Loucy (cell line): ENCODE results near the gene CHCHD6.

Source experiments
- H2AFZ ChIP-seq: fragments of 200-600 bp; sonication (generic); 2 replicates; pipeline ENCODE4 v1.6.0; 2016; ENCODE audit warnings: antibody characterized with exemption, mild to moderate bottlenecking, low read length, moderate library complexity
- H3F3A ChIP-seq: fragments of 200-600 bp; 2 replicates; pipeline ENCODE4 v1.6.0; 2016; ENCODE audit warnings: antibody characterized with exemption, low read depth, mild to moderate bottlenecking
- H3K27me3 ChIP-seq: fragments of 200-600 bp; sonication (generic); 2 replicates; pipeline ENCODE4 v1.6.1; 2014; ENCODE audit warnings: low read length, mild to moderate bottlenecking; ENCODE audit not compliant: insufficient read depth, poor library complexity, severe bottlenecking
- H3K36me3 ChIP-seq: fragments of 200-600 bp; sonication (generic); 2 replicates; pipeline ENCODE4 v1.6.1; 2016; ENCODE audit warnings: low read length; ENCODE audit not compliant: insufficient read depth
- H3K4me1 ChIP-seq: fragments of 200-600 bp; sonication (generic); 2 replicates; pipeline ENCODE4 v1.5.1; 2014; ENCODE audit warnings: low read length, mild to moderate bottlenecking; ENCODE audit not compliant: insufficient read depth, poor library complexity, severe bottlenecking
- H3K4me2 ChIP-seq: fragments of 200-600 bp; sonication (generic); 2 replicates; pipeline ENCODE4 v1.6.0; 2014; ENCODE audit warnings: antibody characterized with exemption, low read length, low read depth, mild to moderate bottlenecking; ENCODE audit not compliant: poor library complexity, severe bottlenecking
- H3K4me3 ChIP-seq: fragments of 200-600 bp; sonication (generic); 2 replicates; pipeline ENCODE4 v1.5.1; 2014; ENCODE audit warnings: low read length, mild to moderate bottlenecking, mixed read lengths; ENCODE audit not compliant: poor library complexity, severe bottlenecking
- H3K79me2 ChIP-seq: fragments of 200-600 bp; sonication (generic); 2 replicates; pipeline ENCODE4 v1.6.1; 2014; ENCODE audit warnings: low read length; ENCODE audit not compliant: insufficient read depth
- H3K9ac ChIP-seq: fragments of 200-600 bp; sonication (generic); 2 replicates; pipeline ENCODE4 v1.6.0; 2014; ENCODE audit warnings: mild to moderate bottlenecking, low read depth, low read length, moderate library complexity; ENCODE audit not compliant: poor library complexity, severe bottlenecking
- H3K9me2 ChIP-seq: fragments of 200-600 bp; sonication (generic); replicated peaks from 2 replicates; pipeline ENCODE4 v1.6.1; 2016; ENCODE audit warnings: low read depth, low read length, mixed read lengths
- H3K9me3 ChIP-seq: fragments of 200-600 bp; sonication (generic); 2 replicates; pipeline ENCODE4 v1.6.1; 2014; ENCODE audit warnings: mild to moderate bottlenecking, antibody characterized with exemption, low read length, low read depth; ENCODE audit not compliant: insufficient read depth
- H4K20me1 ChIP-seq: fragments of 200-600 bp; sonication (generic); 2 replicates; pipeline ENCODE4 v1.6.0; 2014; ENCODE audit warnings: antibody characterized with exemption, low read length, mild to moderate bottlenecking; ENCODE audit not compliant: insufficient read depth, poor library complexity, severe bottlenecking
- EZH2phosphoT487 ChIP-seq: fragments of 200-600 bp; IDR thresholded peaks from 2 replicates; pipeline ENCODE4 v1.6.1; 2018; ENCODE audit warnings: antibody characterized with exemption, mild to moderate bottlenecking, moderate library complexity, borderline replicate concordance
- TF ChIP-seq, protein P1 (sequence below): fragments of 200-600 bp; sonication (generic); conservative IDR thresholded peaks from 2 replicates; pipeline ENCODE4 v1.5.1; 2014; ENCODE audit warnings: mild to moderate bottlenecking, antibody characterized with exemption, low read length

Gene CHCHD6

GRCh38 chr3:126678693-126679317 lies 25.2 kb upstream of the CHCHD6 start:
- Histone ChIP-seq H3K9me3 (no peaks in the 10 kb centered on the region), H4K20me1 (no peaks in the 10 kb centered on the region), H3K4me3 (peak overlapping the region; percentile 74), H3K4me1 (peaks cover 59% of the 10 kb centered on the region), H3K27me3 (no peaks in the 10 kb centered on the region), H3K4me2 (peak overlapping the region; percentile 88), H3F3A (no peaks in the 10 kb centered on the region), H2AFZ (peak overlapping the region; percentile 61), H3K79me2 (no peaks in the 10 kb centered on the region), H3K9me2 (no peaks in the 10 kb centered on the region), H3K9ac (peak overlapping the region; percentile 74), H3K36me3 (no peaks in the 10 kb centered on the region)
- no peak for TF ChIP-seq EZH2phosphoT487
- TF ChIP-seq, protein P1, sequence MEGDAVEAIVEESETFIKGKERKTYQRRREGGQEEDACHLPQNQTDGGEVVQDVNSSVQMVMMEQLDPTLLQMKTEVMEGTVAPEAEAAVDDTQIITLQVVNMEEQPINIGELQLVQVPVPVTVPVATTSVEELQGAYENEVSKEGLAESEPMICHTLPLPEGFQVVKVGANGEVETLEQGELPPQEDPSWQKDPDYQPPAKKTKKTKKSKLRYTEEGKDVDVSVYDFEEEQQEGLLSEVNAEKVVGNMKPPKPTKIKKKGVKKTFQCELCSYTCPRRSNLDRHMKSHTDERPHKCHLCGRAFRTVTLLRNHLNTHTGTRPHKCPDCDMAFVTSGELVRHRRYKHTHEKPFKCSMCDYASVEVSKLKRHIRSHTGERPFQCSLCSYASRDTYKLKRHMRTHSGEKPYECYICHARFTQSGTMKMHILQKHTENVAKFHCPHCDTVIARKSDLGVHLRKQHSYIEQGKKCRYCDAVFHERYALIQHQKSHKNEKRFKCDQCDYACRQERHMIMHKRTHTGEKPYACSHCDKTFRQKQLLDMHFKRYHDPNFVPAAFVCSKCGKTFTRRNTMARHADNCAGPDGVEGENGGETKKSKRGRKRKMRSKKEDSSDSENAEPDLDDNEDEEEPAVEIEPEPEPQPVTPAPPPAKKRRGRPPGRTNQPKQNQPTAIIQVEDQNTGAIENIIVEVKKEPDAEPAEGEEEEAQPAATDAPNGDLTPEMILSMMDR: no peak

GRCh38 chr3:126679318-126679751 lies 24.7 kb upstream of the CHCHD6 start:
- H3K4me2 ChIP-seq: peak overlapping the region; percentile 88
- no peaks in the 10 kb centered on the region for H3K9me2 ChIP-seq
- H3K4me3 ChIP-seq: peak overlapping the region; percentile 74
- H3K36me3 ChIP-seq: no peaks in the 10 kb centered on the region
- H3K79me2 ChIP-seq: no peaks in the 10 kb centered on the region
- H3K9ac ChIP-seq: peak overlapping the region; percentile 74
- H3K27me3 ChIP-seq: no peaks in the 10 kb centered on the region
- no peaks in the 10 kb centered on the region for H3K9me3 ChIP-seq
- H3K4me1 ChIP-seq: peaks cover 61% of the 10 kb centered on the region
- no peaks in the 10 kb centered on the region for H4K20me1 ChIP-seq
- no peaks in the 10 kb centered on the region for H3F3A ChIP-seq
- TF ChIP-seq, protein P1: peak; percentile 95
- TF ChIP-seq EZH2phosphoT487: no peak
- peak overlapping the region; percentile 61 for H2AFZ ChIP-seq

DNA sequence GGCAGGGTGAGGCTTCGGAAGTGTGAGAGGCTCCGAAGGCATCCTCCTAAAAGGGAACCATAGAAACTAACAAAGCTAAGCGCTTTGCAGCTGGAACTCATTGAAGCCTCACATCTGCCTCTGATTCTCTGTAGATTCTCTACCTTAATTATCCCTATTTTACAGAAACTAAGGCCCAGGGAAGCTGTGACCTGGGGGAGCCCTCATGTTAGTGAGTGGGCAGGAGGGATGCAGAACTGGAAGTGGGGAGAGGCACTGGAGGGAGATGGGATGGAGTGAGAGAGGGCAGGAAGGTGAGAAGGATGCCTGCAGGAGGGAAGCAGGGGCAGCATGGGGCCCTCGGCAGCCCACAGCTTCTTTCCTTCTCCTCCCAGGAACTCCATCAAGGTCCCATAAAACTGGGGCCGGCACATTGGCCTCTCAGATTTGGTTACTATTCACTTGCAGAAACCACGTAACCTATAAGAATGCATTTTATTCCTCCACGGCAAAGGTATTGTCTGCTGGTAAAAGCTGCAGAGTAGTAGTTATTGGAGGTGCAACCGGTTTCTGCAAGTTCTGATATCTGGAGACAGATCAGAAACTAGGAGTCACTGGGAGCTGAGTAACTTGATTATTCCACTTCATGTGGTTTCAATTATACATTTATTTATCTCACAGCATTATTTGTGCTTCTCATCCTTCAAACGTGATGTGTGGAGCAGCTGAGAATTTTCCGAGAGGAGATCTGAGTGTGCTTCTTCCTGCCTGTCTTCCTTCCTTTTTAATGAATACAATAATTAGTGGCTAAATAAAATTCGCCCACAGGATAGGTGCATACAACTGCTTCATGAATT lies 24.0 kb upstream of the CHCHD6 start:
- Histone ChIP-seq H3K27me3 (no peaks in the 10 kb centered on the region), H3F3A (no peaks in the 10 kb centered on the region), H2AFZ (peak overlapping the region; percentile 61; the same call in 1 of the 2 replicates), H3K4me2 (peak overlapping the region; percentile 88), H3K9ac (no peak overlapping the region), H3K9me2 (no peaks in the 10 kb centered on the region), H3K9me3 (no peaks in the 10 kb centered on the region), H3K4me3 (peak overlapping the region; percentile 74), H4K20me1 (no peaks in the 10 kb centered on the region), H3K79me2 (no peaks in the 10 kb centered on the region), H3K4me1 (peaks cover 68% of the 10 kb centered on the region), H3K36me3 (no peaks in the 10 kb centered on the region)
- TF ChIP-seq, protein P1: no peak
- no peak for TF ChIP-seq EZH2phosphoT487
